ENCODE results near the gene CLEC5A. TPM values are rescaled to one million over a fixed set of nuclear protein-coding genes. Genes with fewer than 3 reads are reported as not detected.

Gene CLEC5A
- total and polyA plus RNA-seq, 9 of the 15 experiments (the other 6 are each of a cell fraction or from before 2014, with no cell fraction given): not detected

DNA sequence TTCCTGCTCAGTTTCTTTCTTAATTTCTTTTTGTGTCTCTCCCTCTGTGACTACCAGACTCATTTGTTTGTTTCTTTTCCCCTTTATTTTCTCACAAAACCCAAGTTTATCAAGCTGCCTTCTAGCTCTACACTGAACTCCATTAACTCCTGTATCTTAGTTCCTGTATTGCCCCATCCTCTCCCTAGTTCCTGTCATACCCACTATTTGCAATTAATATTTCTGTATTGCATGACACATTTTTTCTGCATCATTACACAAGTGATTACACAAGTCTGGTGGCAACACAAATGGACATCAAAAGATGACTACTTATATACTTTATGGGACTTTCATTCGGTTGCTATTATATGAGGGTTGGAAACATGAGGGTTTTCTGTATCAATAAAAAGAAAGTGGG, 57.5 kb downstream of the CLEC5A start:
- ATAC-seq (no peak), FAIRE-seq (no peak), DNase-seq (ENCODE audit: extremely low read depth in 1 of 4, low spot score in 3 of 4) (no peak)
- TF ChIP-seq, protein P1, sequence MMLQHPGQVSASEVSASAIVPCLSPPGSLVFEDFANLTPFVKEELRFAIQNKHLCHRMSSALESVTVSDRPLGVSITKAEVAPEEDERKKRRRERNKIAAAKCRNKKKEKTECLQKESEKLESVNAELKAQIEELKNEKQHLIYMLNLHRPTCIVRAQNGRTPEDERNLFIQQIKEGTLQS (IDR thresholded peaks at IDR 0.05): no peak
- TF ChIP-seq, protein P1 (CRISPR knock-in tag; conservative IDR thresholded peaks at IDR 0.05): no peak
- TF ChIP-seq PURB (CRISPR knock-in tag; IDR thresholded peaks at IDR 0.05; ENCODE audit: low read depth): no peak
- no peak for TF ChIP-seq ZNF12 (CRISPR knock-in tag; IDR thresholded peaks at IDR 0.05)
- TF ChIP-seq RBM25 (IDR thresholded peaks at IDR 0.05; ENCODE audit: low read depth, low read length, severe bottlenecking): no peak
- TF ChIP-seq, protein P2, sequence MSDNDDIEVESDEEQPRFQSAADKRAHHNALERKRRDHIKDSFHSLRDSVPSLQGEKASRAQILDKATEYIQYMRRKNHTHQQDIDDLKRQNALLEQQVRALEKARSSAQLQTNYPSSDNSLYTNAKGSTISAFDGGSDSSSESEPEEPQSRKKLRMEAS (CRISPR knock-in tag; IDR thresholded peaks at IDR 0.05): no peak
- TF ChIP-seq MTA3 (IDR thresholded peaks at IDR 0.05; ENCODE audit: borderline replicate concordance): no peak
- TF ChIP-seq, protein P3, sequence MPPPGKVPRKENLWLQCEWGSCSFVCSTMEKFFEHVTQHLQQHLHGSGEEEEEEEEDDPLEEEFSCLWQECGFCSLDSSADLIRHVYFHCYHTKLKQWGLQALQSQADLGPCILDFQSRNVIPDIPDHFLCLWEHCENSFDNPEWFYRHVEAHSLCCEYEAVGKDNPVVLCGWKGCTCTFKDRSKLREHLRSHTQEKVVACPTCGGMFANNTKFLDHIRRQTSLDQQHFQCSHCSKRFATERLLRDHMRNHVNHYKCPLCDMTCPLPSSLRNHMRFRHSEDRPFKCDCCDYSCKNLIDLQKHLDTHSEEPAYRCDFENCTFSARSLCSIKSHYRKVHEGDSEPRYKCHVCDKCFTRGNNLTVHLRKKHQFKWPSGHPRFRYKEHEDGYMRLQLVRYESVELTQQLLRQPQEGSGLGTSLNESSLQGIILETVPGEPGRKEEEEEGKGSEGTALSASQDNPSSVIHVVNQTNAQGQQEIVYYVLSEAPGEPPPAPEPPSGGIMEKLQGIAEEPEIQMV (tag; conservative IDR thresholded peaks at IDR 0.05; ENCODE audit: low read depth): no peak
- TF ChIP-seq, protein P4, sequence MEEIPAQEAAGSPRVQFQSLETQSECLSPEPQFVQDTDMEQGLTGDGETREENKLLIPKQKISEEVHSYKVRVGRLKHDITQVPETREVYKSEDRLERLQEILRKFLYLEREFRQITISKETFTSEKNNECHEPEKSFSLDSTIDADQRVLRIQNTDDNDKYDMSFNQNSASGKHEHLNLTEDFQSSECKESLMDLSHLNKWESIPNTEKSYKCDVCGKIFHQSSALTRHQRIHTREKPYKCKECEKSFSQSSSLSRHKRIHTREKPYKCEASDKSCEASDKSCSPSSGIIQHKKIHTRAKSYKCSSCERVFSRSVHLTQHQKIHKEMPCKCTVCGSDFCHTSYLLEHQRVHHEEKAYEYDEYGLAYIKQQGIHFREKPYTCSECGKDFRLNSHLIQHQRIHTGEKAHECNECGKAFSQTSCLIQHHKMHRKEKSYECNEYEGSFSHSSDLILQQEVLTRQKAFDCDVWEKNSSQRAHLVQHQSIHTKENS (CRISPR knock-in tag; IDR thresholded peaks at IDR 0.05): no peak
- no peak for TF ChIP-seq RFX7 (CRISPR knock-in tag; IDR thresholded peaks at IDR 0.05)
- TF ChIP-seq NFYB (IDR thresholded peaks at IDR 0.05; ENCODE audit: extremely low read depth, insufficient read length): no peak
- TF ChIP-seq MYNN (IDR thresholded peaks at IDR 0.05): no peak
- no peak for TF ChIP-seq MYNN (CRISPR knock-in tag; IDR thresholded peaks at IDR 0.05)
- TF ChIP-seq GTF2A2 (tag; IDR thresholded peaks at IDR 0.05): no peak
- H3K27me3 ChIP-seq (ENCODE audit: control insufficient read depth in 2 of 2, insufficient read depth in 2 of 2, low read length in 2 of 2): no peaks in the 10 kb centered on the region
- 0 out of 2 replicates have a peak, but pooled peaks cover 1% of the 10 kb centered on the region for H3K9me3 ChIP-seq (replicated peaks; ENCODE audit: control insufficient read depth, insufficient read depth, low read depth, low read length)
- BruUV-seq (replicated peaks): no TSS peak
- no peaks in the 10 kb centered on the region for H3K79me2 ChIP-seq (ENCODE audit: control insufficient read depth, insufficient read depth, low read length)
- ChIA-PET POLR2A (no interaction called here), CTCF (ENCODE audit: low intra/inter-chr PET ratio) (no interaction called here)
- H4K20me1 ChIP-seq (replicated peaks; ENCODE audit: control insufficient read depth, insufficient read depth, low read length): no peaks in the 10 kb centered on the region
- H3K9ac ChIP-seq (ENCODE audit: insufficient read depth in 1 of 2, low read depth in 2 of 2, low read length in 2 of 2): no peak overlapping the region
- no peaks in the 10 kb centered on the region for H3K36me3 ChIP-seq (ENCODE audit: control insufficient read depth, insufficient read depth, low read length)
- no peak overlapping the region for H3K4me2 ChIP-seq (ENCODE audit: insufficient read depth, low read length)
- H3K4me1 ChIP-seq (replicated peaks in 1 of 2; ENCODE audit: control insufficient read depth in 2 of 2, insufficient read depth in 2 of 2, low read length in 2 of 2): no peaks in the 10 kb centered on the region
- H3K4me3 ChIP-seq: no peak overlapping the region
- no peak overlapping the region for H2AFZ ChIP-seq (ENCODE audit: low read depth, low read length)
- no peak overlapping the region for H3K27ac ChIP-seq (ENCODE audit: extremely low read depth, low read depth, low read length)
- in situ Hi-C loops (cut with MboI): no loop called here
- intact Hi-C loops (cut with micrococcal nuclease): no loop called here
- 0% methylated on average over 1 of the region's 1 CpG for WGBS (ENCODE audit: insufficient coverage, low coverage, missing lambda C conversion rate)
- no peaks in the 10 kb centered on the region for H3K9me1 ChIP-seq (ENCODE audit: control insufficient read depth, insufficient read depth, low read length)
